Measurements from ENCODE around the gene GTF2H1. TPM values are rescaled to one million over a fixed set of nuclear protein-coding genes. Genes with fewer than 3 reads are reported as not detected.
"Not testable (repeated sequence)": the region's sequence is repeated elsewhere in the genome, so short reads cannot be mapped to it uniquely, and the experiment has no call there.

Gene GTF2H1
- total RNA-seq, 2 experiments from 2014 or later, result 15.1 to 17.7 TPM

DNA sequence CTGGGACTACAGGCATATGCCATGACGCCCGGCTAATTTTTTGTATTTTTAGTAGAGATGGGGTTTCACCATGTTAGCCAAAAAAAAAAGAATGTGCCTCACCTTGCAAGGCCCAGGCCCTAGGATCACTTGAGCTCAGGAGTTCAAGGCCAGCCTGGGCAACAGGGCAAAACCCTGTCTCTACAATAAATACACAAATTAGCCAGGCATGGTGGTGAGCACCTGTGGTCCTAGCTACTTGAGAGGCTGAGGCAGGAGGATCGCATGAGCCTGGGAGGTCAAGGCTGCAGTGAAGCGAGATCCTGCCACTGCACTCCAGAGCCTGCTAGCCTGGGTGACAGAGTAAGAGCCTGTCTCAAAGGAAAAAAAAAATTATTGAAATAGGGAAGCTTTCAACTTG, 81.7 kb downstream of the GTF2H1 start:
- ATAC-seq (ENCODE audit: poor library complexity) (no peak), DNase-seq (no peak)
- Histone ChIP-seq H3K27me3 (ENCODE audit: control insufficient read depth in 1 of 2, insufficient read depth in 2 of 2, low read length in 2 of 2) (no peaks in the 10 kb centered on the region), H3K4me1 (ENCODE audit: insufficient read depth, low read length) (no peaks in the 10 kb centered on the region), H3K9me3 (ENCODE audit: control insufficient read depth in 1 of 2, insufficient read depth in 1 of 2, low read length in 2 of 2) (no peaks in the 10 kb centered on the region), H3K27ac (ENCODE audit: low read depth in 1 of 2, low read length in 2 of 2) (no peak overlapping the region), H3K36me3 (ENCODE audit: insufficient read depth, low read length) (peaks cover 86% of the 10 kb centered on the region), H3K4me3 (ENCODE audit: low read length) (no peak overlapping the region)
- Mint-ChIP-seq H3K4me1 (ENCODE audit: low read depth) (peaks cover 7% of the 10 kb centered on the region), H3K4me3 (no peak overlapping the region), H3K27ac (no peak overlapping the region), H3K27me3 (no peaks in the 10 kb centered on the region), H3K36me3 (ENCODE audit: low read depth) (peaks cover 87% of the 10 kb centered on the region), H3K9me3 (no peaks in the 10 kb centered on the region)
- TF ChIP-seq CTCF (IDR thresholded peaks at IDR 0.05), result no peak
- intact Hi-C loops (cut with DNase I, micrococcal nuclease), result no loop called here
- ChIA-PET POLR2A (interaction anchor here (2.0 kb wide), 1 partner anchor 8 kb away, joined by 8 read pairs; no protein-coding TSS in a partner anchor), CTCF (no interaction called here)

GRCh38 chr11:18407400-18407799, 85.0 kb downstream of the GTF2H1 start:
- ATAC-seq (ENCODE audit: poor library complexity); DNase-seq; H3K9me3 Mint-ChIP-seq; H3K27ac ChIP-seq (ENCODE audit: low read depth in 1 of 2, low read length in 2 of 2); H3K4me3 ChIP-seq (ENCODE audit: low read length); H3K9me3 ChIP-seq (ENCODE audit: control insufficient read depth in 1 of 2, insufficient read depth in 1 of 2, low read length in 2 of 2); H3K4me3 Mint-ChIP-seq; H3K27me3 ChIP-seq (ENCODE audit: control insufficient read depth in 1 of 2, insufficient read depth in 2 of 2, low read length in 2 of 2); H3K4me1 ChIP-seq (ENCODE audit: insufficient read depth, low read length); H3K27ac Mint-ChIP-seq; intact Hi-C loops (cut with DNase I, micrococcal nuclease); H3K27me3 Mint-ChIP-seq: not testable (repeated sequence)
- ChIA-PET POLR2A (interaction anchor here (0.6 kb wide), 1 partner anchor 119 kb away, joined by 4 read pairs; no protein-coding TSS in a partner anchor), CTCF (interaction anchor here (1.1 kb wide), 1 partner anchor 43 kb away, joined by 4 read pairs; no protein-coding TSS in a partner anchor)
- peaks cover 16% of the 10 kb centered on the region for H3K4me1 Mint-ChIP-seq (ENCODE audit: low read depth)
- H3K36me3 ChIP-seq (ENCODE audit: insufficient read depth, low read length), result peaks cover 59% of the 10 kb centered on the region
- peaks cover 58% of the 10 kb centered on the region for H3K36me3 Mint-ChIP-seq (ENCODE audit: low read depth)

DNA sequence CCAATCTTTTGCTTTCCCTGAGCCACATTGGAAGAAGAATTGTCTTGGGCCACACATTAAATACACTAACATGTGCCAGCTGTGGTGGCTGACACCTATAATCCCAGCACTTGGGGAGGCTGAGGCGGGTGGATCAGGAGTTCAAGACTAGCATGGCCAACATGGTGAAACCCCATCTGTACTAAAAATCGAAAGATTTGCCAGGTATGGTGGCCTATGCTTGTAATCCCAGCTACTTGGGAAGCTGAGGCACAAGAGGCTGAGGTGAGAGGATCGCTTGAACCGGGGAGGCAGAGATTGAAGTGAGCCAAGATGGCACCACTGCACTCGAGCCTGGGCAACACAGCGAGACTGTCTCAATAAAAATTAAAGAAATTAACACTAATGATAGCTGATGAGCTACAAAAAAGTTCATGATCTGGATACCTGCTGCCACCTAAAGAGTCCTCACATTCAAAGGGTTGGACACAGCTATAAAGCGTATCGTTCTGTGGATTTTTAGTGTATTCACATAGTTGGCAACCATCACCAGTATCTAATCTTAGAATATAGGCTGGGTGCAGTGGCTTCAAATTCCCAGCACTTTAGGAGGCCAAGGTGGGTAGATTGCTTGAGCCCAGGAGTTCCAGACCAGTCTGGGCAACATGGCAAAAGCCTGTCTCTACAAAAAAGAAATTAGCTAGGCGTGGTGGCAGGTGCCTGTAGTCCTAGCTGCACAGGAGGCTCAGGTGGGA, 86.4 kb downstream of the GTF2H1 start:
- H3K9me3 ChIP-seq (ENCODE audit: control insufficient read depth in 1 of 2, insufficient read depth in 1 of 2, low read length in 2 of 2), result peaks cover 0 to 5% of the 10 kb centered on the region in 2 experiments
- H3K4me3 ChIP-seq (ENCODE audit: low read length), result no peak overlapping the region
- no peaks in the 10 kb centered on the region for H3K27me3 Mint-ChIP-seq
- H3K4me1 ChIP-seq (ENCODE audit: insufficient read depth, low read length), result peaks cover 6% of the 10 kb centered on the region
- no peak overlapping the region for H3K4me3 Mint-ChIP-seq
- H3K27me3 ChIP-seq (ENCODE audit: control insufficient read depth in 1 of 2, insufficient read depth in 2 of 2, low read length in 2 of 2), result no peaks in the 10 kb centered on the region
- ChIA-PET POLR2A (interaction anchor here (1.0 to 1.1 kb wide), 2 partner anchors 25 to 86 kb away, joined by 3 read pairs; partner anchors contain the start of genes GTF2H1 and HPS5), CTCF (no interaction called here)
- DNase-seq (no peak), ATAC-seq (ENCODE audit: poor library complexity) (no peak)
- intact Hi-C loops (cut with DNase I, micrococcal nuclease), result no loop called here
- no peaks in the 10 kb centered on the region for H3K9me3 Mint-ChIP-seq
- peaks cover 13% of the 10 kb centered on the region for H3K4me1 Mint-ChIP-seq (ENCODE audit: low read depth)
- no peak overlapping the region for H3K27ac ChIP-seq (ENCODE audit: low read depth in 1 of 2, low read length in 2 of 2)
- H3K36me3 ChIP-seq (ENCODE audit: insufficient read depth, low read length), result peaks cover 45% of the 10 kb centered on the region
- peaks cover 44% of the 10 kb centered on the region for H3K36me3 Mint-ChIP-seq (ENCODE audit: low read depth)
- H3K27ac Mint-ChIP-seq, result no peak overlapping the region
- no peak for TF ChIP-seq CTCF (IDR thresholded peaks at IDR 0.05)

Measured in CD4-positive, alpha-beta T cell (primary cell).